Measurements from ENCODE around the gene BDH1.
"Not testable (repeated sequence)": the region's sequence is repeated elsewhere in the genome, so short reads cannot be mapped to it uniquely, and the experiment has no call there.

The BDH1 gene

DNA sequence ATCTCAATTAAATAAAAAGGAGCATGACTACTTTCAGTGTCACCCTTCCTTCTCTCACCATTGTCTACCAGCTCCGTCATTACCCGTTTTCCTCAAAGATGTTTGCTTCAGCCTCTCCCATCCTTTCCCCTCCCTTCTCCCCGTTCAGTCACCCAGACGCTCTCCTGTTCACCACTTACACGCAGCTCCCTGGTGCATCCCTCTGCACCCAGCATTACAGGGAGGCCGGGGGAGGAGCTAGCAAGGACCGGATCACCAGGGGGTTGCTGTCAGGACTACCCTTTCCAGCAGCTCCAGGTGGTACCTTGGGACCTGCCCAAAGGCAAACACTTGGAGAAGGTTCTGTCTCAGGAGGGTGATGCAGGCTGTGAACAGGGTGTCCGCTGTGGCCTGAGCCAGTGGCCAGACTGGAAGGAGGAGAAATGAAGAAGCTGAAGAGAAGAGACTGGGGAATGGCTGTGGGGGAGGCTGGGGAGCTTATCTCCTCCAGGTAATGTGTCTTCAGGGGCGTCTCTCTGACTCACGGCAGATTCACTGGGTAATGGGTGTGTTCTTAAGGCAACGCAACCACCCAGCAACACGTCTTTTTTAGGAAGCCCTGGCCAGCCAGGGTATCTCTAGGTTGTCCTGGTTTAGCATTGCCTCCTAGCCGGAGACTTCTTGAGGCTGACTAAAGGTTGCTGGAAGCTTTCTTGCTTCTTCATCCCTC lies 21.8 kb upstream of the BDH1 start:
- TF ChIP-seq, protein P1, sequence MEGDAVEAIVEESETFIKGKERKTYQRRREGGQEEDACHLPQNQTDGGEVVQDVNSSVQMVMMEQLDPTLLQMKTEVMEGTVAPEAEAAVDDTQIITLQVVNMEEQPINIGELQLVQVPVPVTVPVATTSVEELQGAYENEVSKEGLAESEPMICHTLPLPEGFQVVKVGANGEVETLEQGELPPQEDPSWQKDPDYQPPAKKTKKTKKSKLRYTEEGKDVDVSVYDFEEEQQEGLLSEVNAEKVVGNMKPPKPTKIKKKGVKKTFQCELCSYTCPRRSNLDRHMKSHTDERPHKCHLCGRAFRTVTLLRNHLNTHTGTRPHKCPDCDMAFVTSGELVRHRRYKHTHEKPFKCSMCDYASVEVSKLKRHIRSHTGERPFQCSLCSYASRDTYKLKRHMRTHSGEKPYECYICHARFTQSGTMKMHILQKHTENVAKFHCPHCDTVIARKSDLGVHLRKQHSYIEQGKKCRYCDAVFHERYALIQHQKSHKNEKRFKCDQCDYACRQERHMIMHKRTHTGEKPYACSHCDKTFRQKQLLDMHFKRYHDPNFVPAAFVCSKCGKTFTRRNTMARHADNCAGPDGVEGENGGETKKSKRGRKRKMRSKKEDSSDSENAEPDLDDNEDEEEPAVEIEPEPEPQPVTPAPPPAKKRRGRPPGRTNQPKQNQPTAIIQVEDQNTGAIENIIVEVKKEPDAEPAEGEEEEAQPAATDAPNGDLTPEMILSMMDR (conservative IDR thresholded peaks at IDR 0.05; ENCODE audit: low read depth, low read length): no peak
- no peak overlapping the region for H3K4me3 ChIP-seq (ENCODE audit: low read depth, low read length)
- no peak for DNase-seq (ENCODE audit: low read depth)

DNA sequence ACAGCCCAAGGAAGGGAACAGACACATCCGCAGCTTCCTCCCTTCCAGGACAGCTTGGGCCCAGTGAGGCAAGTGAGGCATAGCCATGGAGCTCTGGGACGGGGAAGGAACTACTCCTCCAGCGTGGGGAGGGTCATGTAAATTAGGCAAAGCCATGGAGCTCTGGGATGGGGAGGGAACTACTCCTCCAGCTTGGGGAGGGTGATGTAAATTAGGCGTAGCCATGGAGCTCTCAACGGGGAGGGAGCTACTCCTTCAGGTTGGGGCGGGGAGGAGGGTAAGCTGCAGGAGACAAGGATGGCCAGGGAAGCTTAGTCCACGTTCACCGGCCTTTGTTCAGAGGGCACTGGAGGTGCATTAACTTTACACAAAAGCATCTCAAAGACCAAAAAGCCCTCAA lies 21.1 kb upstream of the BDH1 start:
- TF ChIP-seq, protein P1 (conservative IDR thresholded peaks at IDR 0.05; ENCODE audit: low read depth, low read length): no peak
- H3K4me3 ChIP-seq (ENCODE audit: low read depth, low read length): no peak overlapping the region

DNA sequence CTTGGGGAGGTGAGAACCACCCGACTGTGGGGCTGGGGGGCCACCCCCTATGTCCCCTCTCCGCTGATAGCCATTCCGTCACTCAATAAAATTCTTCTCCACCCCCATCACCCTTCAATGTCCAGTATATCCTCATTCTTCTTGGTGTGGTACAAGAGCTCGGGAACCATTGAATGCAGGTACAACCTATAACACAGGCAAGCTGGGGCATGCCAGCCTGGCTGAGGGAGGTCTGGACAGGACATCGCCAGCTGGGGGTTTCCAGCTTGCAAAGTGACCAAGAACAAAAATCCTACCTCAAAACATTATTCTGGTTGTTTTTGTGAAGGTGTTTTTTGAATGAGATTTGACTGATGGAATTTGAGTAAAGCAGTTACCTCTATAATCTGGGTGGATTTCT lies 19.6 kb upstream of the BDH1 start:
- H3K4me3 ChIP-seq (ENCODE audit: low read depth, low read length): no peak overlapping the region
- TF ChIP-seq, protein P1 (conservative IDR thresholded peaks at IDR 0.05; ENCODE audit: low read depth, low read length): no peak
- DNase-seq (ENCODE audit: low read depth): no peak

More for the DNA sequence above, 21.1 kb upstream of the BDH1 start:
- no peak for DNase-seq (ENCODE audit: low read depth)

DNA sequence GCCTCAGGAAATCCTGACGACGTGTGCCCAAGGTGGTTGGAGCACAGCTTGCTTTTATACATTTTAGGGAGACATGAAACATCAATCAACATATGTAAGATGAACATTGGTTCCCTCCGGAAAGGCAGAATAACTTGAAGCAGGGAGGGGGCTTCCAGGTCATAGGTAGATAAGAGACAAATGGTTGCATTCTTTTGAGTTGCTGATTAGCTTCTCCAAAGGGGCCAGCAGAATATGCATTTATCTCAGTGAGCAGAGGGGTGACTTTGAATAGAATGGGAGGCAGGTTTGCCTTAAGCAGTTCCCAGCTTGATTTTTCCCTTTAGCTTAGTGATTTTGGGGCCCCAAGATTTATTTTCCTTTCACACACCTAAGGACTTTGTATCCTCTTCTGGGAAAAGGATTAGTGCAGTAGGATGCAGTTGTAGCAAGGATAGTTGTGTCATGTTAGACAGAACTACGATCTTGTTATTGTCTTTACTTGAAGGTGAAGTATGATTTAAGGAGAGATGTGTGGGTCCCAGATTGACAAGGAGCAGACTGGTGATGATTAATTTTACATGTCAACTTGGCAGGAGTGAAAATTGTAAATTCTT lies 18.7 kb upstream of the BDH1 start:
- DNase-seq (ENCODE audit: low read depth); H3K4me3 ChIP-seq (ENCODE audit: low read depth, low read length): not testable (repeated sequence)

DNA sequence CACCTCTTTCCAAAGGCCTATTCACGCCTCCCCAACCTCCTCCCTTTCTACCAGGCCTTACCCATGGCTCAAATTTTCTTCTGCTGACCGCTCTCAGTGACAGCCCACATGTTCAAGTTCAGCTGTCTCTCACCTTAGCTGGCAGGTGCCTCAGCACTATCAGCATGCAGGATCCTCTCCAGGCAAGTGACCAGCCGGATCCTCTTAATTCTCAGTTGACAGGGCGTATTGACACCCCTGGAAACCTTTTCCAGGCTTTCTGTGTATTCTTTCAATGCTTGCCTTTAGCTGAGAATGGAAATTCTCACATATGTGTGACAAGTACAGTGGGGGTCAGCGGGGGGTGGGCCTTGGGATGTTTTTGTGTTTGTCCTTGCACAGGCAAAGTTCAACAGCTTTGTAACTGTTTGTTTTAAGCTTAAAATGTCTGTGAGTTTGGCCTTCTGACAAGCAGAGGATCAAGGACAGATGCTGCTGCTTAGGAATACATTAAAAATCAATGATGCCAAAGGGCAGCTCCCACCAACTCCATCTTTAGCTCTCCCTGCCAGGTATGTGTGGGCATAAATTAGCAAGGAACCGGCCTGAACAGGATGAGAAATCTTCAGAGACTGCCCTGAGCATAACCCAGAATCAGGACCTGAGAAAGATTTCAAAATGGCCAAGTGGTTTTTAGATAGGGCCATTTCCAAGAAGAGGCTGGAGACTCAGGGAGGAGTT lies 17.4 kb upstream of the BDH1 start:
- TF ChIP-seq, protein P1 (conservative IDR thresholded peaks at IDR 0.05; ENCODE audit: low read depth, low read length): no peak
- DNase-seq (ENCODE audit: low read depth): no peak
- H3K4me3 ChIP-seq (ENCODE audit: low read depth, low read length): no peak overlapping the region

DNA sequence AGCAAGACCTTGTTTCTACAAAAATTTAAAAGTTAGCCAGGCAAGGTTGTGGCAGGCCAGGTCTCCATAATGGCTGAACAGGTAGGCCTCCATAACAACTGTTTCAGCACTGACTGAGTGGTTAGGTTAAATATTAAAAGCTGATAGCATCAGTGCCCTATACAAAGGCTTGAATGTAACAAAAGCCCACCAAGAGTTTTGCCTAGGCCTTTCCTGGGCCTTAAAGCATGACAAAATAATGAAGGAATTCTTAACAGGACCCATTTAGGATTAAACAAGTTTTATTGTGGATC lies 16.1 kb upstream of the BDH1 start:
- DNase-seq (ENCODE audit: low read depth): not testable (repeated sequence)

DNA sequence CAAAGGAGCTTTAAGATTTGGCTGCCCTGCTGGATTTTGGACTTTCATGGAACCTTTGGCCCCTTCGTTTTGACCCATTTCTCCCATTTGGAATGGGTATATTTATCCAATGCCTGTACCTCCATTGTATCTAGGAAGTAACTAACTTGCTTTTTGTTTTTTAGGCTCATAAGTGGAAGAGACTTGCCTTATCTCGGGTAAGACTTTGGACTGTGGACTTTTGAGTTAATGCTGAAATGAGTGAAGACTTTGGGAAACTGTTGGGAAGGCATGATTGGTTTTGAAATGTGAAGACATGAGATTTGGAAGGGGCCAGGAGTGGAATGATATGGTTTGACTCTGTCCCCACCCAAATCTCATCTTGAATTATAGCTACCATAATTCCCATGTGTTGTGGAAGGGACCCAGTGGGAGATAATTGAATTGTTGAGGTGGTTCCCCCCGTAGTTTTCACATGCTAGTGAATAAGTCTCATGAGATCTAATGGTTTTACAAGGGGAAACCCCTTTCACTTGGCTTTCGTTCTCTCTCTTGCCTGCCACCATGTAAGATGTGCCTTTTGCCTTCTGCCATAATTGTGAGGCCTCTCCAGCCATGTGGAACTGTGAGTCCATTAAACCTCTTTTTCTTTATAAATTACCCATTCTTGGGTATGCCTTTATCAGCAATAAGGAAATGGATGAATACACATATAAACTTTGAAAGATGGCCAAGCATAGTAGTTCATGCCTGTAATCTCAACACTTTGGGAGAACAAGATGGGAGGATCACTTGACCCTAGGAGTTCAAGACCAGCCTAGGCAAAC lies 15.5 kb upstream of the BDH1 start:
- H3K4me3 ChIP-seq (ENCODE audit: low read depth, low read length); DNase-seq (ENCODE audit: low read depth): not testable (repeated sequence)

More for the DNA sequence above, 16.1 kb upstream of the BDH1 start:
- not testable (repeated sequence) for H3K4me3 ChIP-seq (ENCODE audit: low read depth, low read length)

DNA sequence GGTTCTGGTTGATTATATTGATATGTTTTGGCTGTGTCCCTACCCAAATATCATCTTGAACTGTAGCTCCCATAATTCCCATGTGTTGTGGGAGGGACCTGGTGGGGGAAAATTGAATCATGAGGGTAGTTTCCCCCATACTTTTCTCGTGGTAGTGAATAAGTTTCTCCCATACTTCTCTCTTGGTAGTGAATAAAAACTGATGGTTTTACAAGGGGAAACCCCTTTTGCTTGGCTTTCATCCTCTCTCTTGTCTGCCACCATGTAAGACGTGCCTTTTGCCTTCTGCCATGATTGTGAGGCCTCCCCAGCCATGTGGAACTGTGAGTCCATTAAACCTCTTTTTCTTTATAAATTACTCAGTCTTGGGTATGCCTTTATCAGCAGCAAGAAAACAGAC lies 13.7 kb upstream of the BDH1 start:
- DNase-seq (ENCODE audit: low read depth); H3K4me3 ChIP-seq (ENCODE audit: low read depth, low read length): not testable (repeated sequence)
